ENCODE data around the gene FUNDC2. TPM values are rescaled to one million over a fixed set of nuclear protein-coding genes. Genes with fewer than 3 reads are reported as not detected.

Gene FUNDC2
- total RNA-seq, 6 donors from 2014 or later = 18.3 to 93.9 (median 50.2) TPM

GRCh38 chrX:155026420-155026726 is 271 bp upstream of the FUNDC2 start:
- Histone ChIP-seq H3K4me1 (peaks cover 0 to 4% (median 2%) of the 10 kb centered on the region in 4 donors), H3K36me3 (no peaks in the 10 kb centered on the region), H3K27ac (peak overlapping the region; percentile 94 to 97 (median 94)), H3K27me3 (no peaks in the 10 kb centered on the region), H3K9me3 (no peaks in the 10 kb centered on the region), H3K4me3 (peak overlapping the region; percentile 10 to 59 (median 56))
- 0 to 35% methylated on average over 5 to 15 of the region's 16 CpGs for WGBS, 2 donors
- TF ChIP-seq POLR2A (IDR thresholded peaks at IDR 0.05) = no peak
- no peak for TF ChIP-seq POLR2AphosphoS5 (IDR thresholded peaks at IDR 0.05)
- no peak for TF ChIP-seq CTCF (IDR thresholded peaks at IDR 0.05)
- no peak for TF ChIP-seq EP300 (IDR thresholded peaks at IDR 0.05)
- ATAC-seq (ENCODE audit: low FRiP score in 2 of 2) = no peak
- no peak for DNase-seq

- Histone ChIP-seq H3K27ac (peak overlapping the region; percentile 94 to 97 (median 94)), H3K9me3 (no peaks in the 10 kb centered on the region), H3K36me3 (no peaks in the 10 kb centered on the region), H3K4me1 (peaks cover 0 to 4% (median 2%) of the 10 kb centered on the region in 4 donors), H3K27me3 (no peaks in the 10 kb centered on the region), H3K4me3 (peak overlapping the region; percentile 15 to 59 (median 56))
- peak in 1 of 2 donors; percentile 68 for ATAC-seq (ENCODE audit: low FRiP score in 2 of 2)
- WGBS, 2 donors = 1 to 40% methylated on average over 14 of the region's 14 CpGs
- TF ChIP-seq POLR2AphosphoS5 (IDR thresholded peaks at IDR 0.05) = no peak
- peak in 1 of 4 donors; percentile 37 for TF ChIP-seq POLR2A (IDR thresholded peaks at IDR 0.05)
- peak in 1 of 2 donors; percentile 21 for DNase-seq
Measured at GRCh38 chrX:155027509-155028066, 944 bp downstream of the FUNDC2 start.

- Histone ChIP-seq H3K4me1 (peaks cover 0 to 4% (median 2%) of the 10 kb centered on the region in 4 donors), H3K27me3 (no peaks in the 10 kb centered on the region), H3K4me3 (peak overlapping the region; percentile 15 to 59 (median 56)), H3K27ac (peak overlapping the region; percentile 94 to 97 (median 94)), H3K9me3 (no peaks in the 10 kb centered on the region), H3K36me3 (no peaks in the 10 kb centered on the region)
- 37 to 41% methylated on average over 3 of the region's 3 CpGs for WGBS, 2 donors
- TF ChIP-seq POLR2A (IDR thresholded peaks at IDR 0.05) (no peak), EP300 (IDR thresholded peaks at IDR 0.05) (no peak), POLR2AphosphoS5 (IDR thresholded peaks at IDR 0.05) (no peak), CTCF (IDR thresholded peaks at IDR 0.05) (no peak)
- DNase-seq = no peak
- ATAC-seq (ENCODE audit: low FRiP score in 2 of 2) = no peak
Measured at GRCh38 chrX:155028129-155028528, 1.5 kb downstream of the FUNDC2 start.

GRCh38 chrX:155028877-155029291 is 2.2 kb downstream of the FUNDC2 start:
- H3K4me1 ChIP-seq = peaks cover 0 to 4% (median 2%) of the 10 kb centered on the region in 4 donors
- no peaks in the 10 kb centered on the region for H3K9me3 ChIP-seq
- 71 to 91% methylated on average over 2 of the region's 2 CpGs for WGBS, 2 donors
- H3K27me3 ChIP-seq = no peaks in the 10 kb centered on the region
- ATAC-seq (ENCODE audit: low FRiP score in 2 of 2) (no peak), DNase-seq (no peak)
- H3K4me3 ChIP-seq = no peak overlapping the region
- H3K27ac ChIP-seq = peak overlapping the region in 2 of 4 donors; percentile 6 to 94
- H3K36me3 ChIP-seq = peaks cover 0 to under 1% (median 0%) of the 10 kb centered on the region in 4 donors
- TF ChIP-seq POLR2A (IDR thresholded peaks at IDR 0.05) = no peak
- TF ChIP-seq CTCF (IDR thresholded peaks at IDR 0.05) = no peak
- no peak for TF ChIP-seq POLR2AphosphoS5 (IDR thresholded peaks at IDR 0.05)
- no peak for TF ChIP-seq EP300 (IDR thresholded peaks at IDR 0.05)

GRCh38 chrX:155031657-155032056 is 5.0 kb downstream of the FUNDC2 start:
- WGBS, 2 donors = 88 to 92% methylated on average over 5 of the region's 5 CpGs
- Histone ChIP-seq H3K9me3 (no peaks in the 10 kb centered on the region), H3K36me3 (peaks cover 0 to 15% (median 0%) of the 10 kb centered on the region in 4 donors), H3K27me3 (no peaks in the 10 kb centered on the region), H3K27ac (no peak overlapping the region), H3K4me1 (peaks cover 0 to 4% (median 0%) of the 10 kb centered on the region in 4 donors), H3K4me3 (no peak overlapping the region)
- TF ChIP-seq POLR2A (IDR thresholded peaks at IDR 0.05) (no peak), POLR2AphosphoS5 (IDR thresholded peaks at IDR 0.05) (no peak), CTCF (IDR thresholded peaks at IDR 0.05) (no peak), EP300 (IDR thresholded peaks at IDR 0.05) (no peak)
- ATAC-seq (ENCODE audit: low FRiP score in 2 of 2) = no peak
- DNase-seq = no peak
